Panc1 (cell line): ENCODE data around the gene LOXL4. TPM values are rescaled to one million over a fixed set of nuclear protein-coding genes. Genes with fewer than 3 reads are reported as not detected.

Experiments used
- ATAC-seq: fragments of 200-7000 bp; cut with Tn5 transposase; 2 replicates; pipeline ENCODE4 v1.9.1; 2020; ENCODE audit warnings: mild to moderate bottlenecking, moderate library complexity
- BruUV-seq: library from RNA; stranded (reverse); fragments of 400-500 nt; replicated peaks from 2 replicates; lab custom pipeline; 2021; lab: Mats Ljungman, UMichigan
- CTCF ChIA-PET: fragments of 300-600 bp; sonication (Branson Sonifier 250); formaldehyde crosslinking; loops from one replicate; lab custom pipeline; 2022; ENCODE audit warnings: antibody characterized with exemption; lab: Charles Lee
- POLR2A ChIA-PET: fragments of 300-600 bp; sonication (Branson Sonifier 250); formaldehyde crosslinking; loops from one replicate; lab custom pipeline; 2022; ENCODE audit warnings: antibody characterized with exemption; lab: Charles Lee
- DNase-seq: peaks from one replicate; pipeline ENCODE4 v3.0.0-alpha.2; 2010; ENCODE audit warnings: low read depth, low spot score
- H3K27ac ChIP-seq: 2 replicates; pipeline ENCODE4 v1.5.1; 2011; ENCODE audit warnings: mild to moderate bottlenecking, low read length, inconsistent platforms
- H3K27me3 ChIP-seq: fragments of 200-500 bp; sonication (Bioruptor generic); 2 replicates; pipeline ENCODE4 v1.6.0; 2014; ENCODE audit warnings: low read length, inconsistent platforms; ENCODE audit not compliant: control insufficient read depth, insufficient read depth
- H3K36me3 ChIP-seq: fragments of 200-500 bp; sonication (Bioruptor generic); 2 replicates; pipeline ENCODE4 v1.5.1; 2014; ENCODE audit warnings: inconsistent platforms, mild to moderate bottlenecking, low read length, moderate library complexity; ENCODE audit not compliant: control insufficient read depth, insufficient read depth
- H3K4me1 ChIP-seq: 2 replicates; pipeline ENCODE4 v1.5.1; 2011; ENCODE audit warnings: inconsistent platforms, mild to moderate bottlenecking, low read length, moderate library complexity; ENCODE audit not compliant: control insufficient read depth, insufficient read depth
- H3K4me3 ChIP-seq, 2 experiments: 2 replicates each; pipeline ENCODE4 v1.5.1; 2011 to 2012; ENCODE audit warnings: low read depth in 2 of 2, low read length in 2 of 2, mild to moderate bottlenecking in 2 of 2, inconsistent platforms in 1 of 2, moderate library complexity in 1 of 2
- H3K9me3 ChIP-seq: fragments of 200-500 bp; sonication (Bioruptor generic); 2 replicates; pipeline ENCODE4 v1.5.1; 2014; ENCODE audit warnings: low read depth, mild to moderate bottlenecking, inconsistent platforms, low read length, moderate library complexity; ENCODE audit not compliant: control insufficient read depth, insufficient read depth
- POLR2AphosphoS5 ChIP-seq: IDR thresholded peaks from 2 replicates; pipeline ENCODE4 v1.6.1; 2012; ENCODE audit warnings: mild to moderate bottlenecking, low read depth, low read length, moderate library complexity
- REST ChIP-seq, 2 experiments: IDR thresholded peaks; 2 replicates each; pipeline ENCODE4 v1.6.1; 2011 to 2012; ENCODE audit warnings: low read depth in 2 of 2, control low read depth in 1 of 2, low read length in 1 of 2, mild to moderate bottlenecking in 1 of 2, moderate library complexity in 1 of 2; ENCODE audit not compliant: insufficient read depth in 1 of 2
- SIN3A ChIP-seq: IDR thresholded peaks from 2 replicates; pipeline ENCODE4 v1.6.1; 2012; ENCODE audit warnings: low read depth, mild to moderate bottlenecking, low read length, moderate library complexity, borderline replicate concordance; ENCODE audit not compliant: insufficient read depth
- TCF7L2 ChIP-seq: IDR thresholded peaks from 2 replicates; pipeline ENCODE4 v1.6.1; 2011; ENCODE audit warnings: mild to moderate bottlenecking, low read depth, low read length, inconsistent platforms
- in situ Hi-C: cut with HindIII; loops from 2 replicates; pipeline ENCODE4 v1.10.0; 2016; ENCODE audit warnings: low sequenced_read_pairs, low pct_unique_long_range_greater_than_20kb
- intact Hi-C: fragments of 100-400 bp; cut with micrococcal nuclease; formaldehyde crosslinking; loops from one replicate; pipeline ENCODE4 v1.10.0; 2022; ENCODE audit not compliant: unreplicated experiment
- total RNA-seq: library from RNA; stranded (reverse); gene quantifications from one replicate; pipeline ENCODE4 v1.2.1, GENCODE V29; 2021; ENCODE audit not compliant: unreplicated experiment
- TF ChIP-seq, protein P1 (sequence below): fragments of 450-650 bp; IDR thresholded peaks from 2 replicates; pipeline ENCODE4 v1.5.1; 2017; ENCODE audit warnings: mild to moderate bottlenecking

The LOXL4 gene
- total RNA-seq, 1 experiment from 2014 or later, result 17.7 TPM

GRCh38 chr10:98294270-98294627 is 26.3 kb upstream of the LOXL4 start:
- in situ Hi-C loops (no loop called here), intact Hi-C loops (no loop called here)
- ChIA-PET CTCF (no interaction called here), POLR2A (no interaction called here)
- no peaks in the 10 kb centered on the region for H3K9me3 ChIP-seq
- H3K27me3 ChIP-seq, result peaks cover 5% of the 10 kb centered on the region
- BruUV-seq, result no TSS peak
- TF ChIP-seq REST (IDR thresholded peaks at IDR 0.05; ENCODE audit: insufficient read depth in 1 of 2, low read depth in 2 of 2, low read length in 1 of 2) (no peak), TCF7L2 (no peak), POLR2AphosphoS5 (no peak), SIN3A (no peak)
- TF ChIP-seq, protein P1, sequence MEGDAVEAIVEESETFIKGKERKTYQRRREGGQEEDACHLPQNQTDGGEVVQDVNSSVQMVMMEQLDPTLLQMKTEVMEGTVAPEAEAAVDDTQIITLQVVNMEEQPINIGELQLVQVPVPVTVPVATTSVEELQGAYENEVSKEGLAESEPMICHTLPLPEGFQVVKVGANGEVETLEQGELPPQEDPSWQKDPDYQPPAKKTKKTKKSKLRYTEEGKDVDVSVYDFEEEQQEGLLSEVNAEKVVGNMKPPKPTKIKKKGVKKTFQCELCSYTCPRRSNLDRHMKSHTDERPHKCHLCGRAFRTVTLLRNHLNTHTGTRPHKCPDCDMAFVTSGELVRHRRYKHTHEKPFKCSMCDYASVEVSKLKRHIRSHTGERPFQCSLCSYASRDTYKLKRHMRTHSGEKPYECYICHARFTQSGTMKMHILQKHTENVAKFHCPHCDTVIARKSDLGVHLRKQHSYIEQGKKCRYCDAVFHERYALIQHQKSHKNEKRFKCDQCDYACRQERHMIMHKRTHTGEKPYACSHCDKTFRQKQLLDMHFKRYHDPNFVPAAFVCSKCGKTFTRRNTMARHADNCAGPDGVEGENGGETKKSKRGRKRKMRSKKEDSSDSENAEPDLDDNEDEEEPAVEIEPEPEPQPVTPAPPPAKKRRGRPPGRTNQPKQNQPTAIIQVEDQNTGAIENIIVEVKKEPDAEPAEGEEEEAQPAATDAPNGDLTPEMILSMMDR, result no peak
- ATAC-seq (no peak), DNase-seq (no peak)
- H3K4me1 ChIP-seq, result no peaks in the 10 kb centered on the region
- no peaks in the 10 kb centered on the region for H3K36me3 ChIP-seq
- no peak overlapping the region for H3K4me3 ChIP-seq
- H3K27ac ChIP-seq, result no peak overlapping the region

GRCh38 chr10:98293550-98294269 is 25.7 kb upstream of the LOXL4 start:
- H3K4me1 ChIP-seq, result no peaks in the 10 kb centered on the region
- BruUV-seq, result no TSS peak
- ATAC-seq, result peak; percentile 40; the same call in 1 of the 2 replicates
- TF ChIP-seq SIN3A, result no peak
- TF ChIP-seq, protein P1, result no peak
- no peak for TF ChIP-seq TCF7L2
- no peak for TF ChIP-seq REST (IDR thresholded peaks at IDR 0.05; ENCODE audit: insufficient read depth in 1 of 2, low read depth in 2 of 2, low read length in 1 of 2)
- no peak for TF ChIP-seq POLR2AphosphoS5
- H3K27ac ChIP-seq, result no peak overlapping the region
- H3K27me3 ChIP-seq, result peaks cover 3% of the 10 kb centered on the region
- ChIA-PET CTCF (no interaction called here), POLR2A (no interaction called here)
- no peak overlapping the region for H3K4me3 ChIP-seq
- intact Hi-C loops, result no loop called here
- no peak for DNase-seq
- H3K36me3 ChIP-seq, result no peaks in the 10 kb centered on the region
- in situ Hi-C loops, result no loop called here
- H3K9me3 ChIP-seq, result no peaks in the 10 kb centered on the region
